ENCODE measurements around the gene HBS1L.

Gene HBS1L

GRCh38 chr6:135066397-135066796 lies 11.8 kb upstream of the HBS1L start:
- no peak for TF ChIP-seq EZH2phosphoT487 (IDR thresholded peaks at IDR 0.05; ENCODE audit: borderline replicate concordance, low read length)
- TF ChIP-seq CTCF (IDR thresholded peaks at IDR 0.05; ENCODE audit: low read depth, low read length, poor library complexity, severe bottlenecking) = no peak
- no peaks in the 10 kb centered on the region for H3K27me3 ChIP-seq (ENCODE audit: control insufficient read depth, low read length)
- H4K20me1 ChIP-seq (ENCODE audit: control insufficient read depth, insufficient read depth, low read depth, low read length) = no peaks in the 10 kb centered on the region
- no peaks in the 10 kb centered on the region for H3K9me3 ChIP-seq (ENCODE audit: control insufficient read depth, insufficient read depth, low read length)
- H3K4me1 ChIP-seq (ENCODE audit: control insufficient read depth, low read length) = peaks cover 25% of the 10 kb centered on the region
- no peaks in the 10 kb centered on the region for H3K79me2 ChIP-seq (ENCODE audit: control insufficient read depth, low read length)
- no peaks in the 10 kb centered on the region for H3K9me2 ChIP-seq (replicated peaks; ENCODE audit: control insufficient read depth, low read length)
- H3K4me2 ChIP-seq (ENCODE audit: low read length) = no peak overlapping the region
- H3K4me3 ChIP-seq (ENCODE audit: low read length) = no peak overlapping the region
- H3K36me3 ChIP-seq (ENCODE audit: control insufficient read depth, low read length) = no peaks in the 10 kb centered on the region
- no peaks in the 10 kb centered on the region for H3F3A ChIP-seq (ENCODE audit: control insufficient read depth, insufficient read depth)
- no peak overlapping the region for H3K27ac ChIP-seq (ENCODE audit: low read depth, low read length)

GRCh38 chr6:135064586-135064985 lies 10.0 kb upstream of the HBS1L start:
- H4K20me1 ChIP-seq (ENCODE audit: control insufficient read depth, insufficient read depth, low read depth, low read length) = no peaks in the 10 kb centered on the region
- H3K4me3 ChIP-seq (ENCODE audit: low read length) = no peak overlapping the region
- H3K9me3 ChIP-seq (ENCODE audit: control insufficient read depth, insufficient read depth, low read length) = no peaks in the 10 kb centered on the region
- no peaks in the 10 kb centered on the region for H3K27me3 ChIP-seq (ENCODE audit: control insufficient read depth, low read length)
- H3K27ac ChIP-seq (ENCODE audit: low read depth, low read length) = no peak overlapping the region
- H3F3A ChIP-seq (ENCODE audit: control insufficient read depth, insufficient read depth) = no peaks in the 10 kb centered on the region
- H3K4me1 ChIP-seq (ENCODE audit: control insufficient read depth, low read length) = peaks cover 25% of the 10 kb centered on the region
- TF ChIP-seq EZH2phosphoT487 (IDR thresholded peaks at IDR 0.05; ENCODE audit: borderline replicate concordance, low read length) (no peak), CTCF (IDR thresholded peaks at IDR 0.05; ENCODE audit: low read depth, low read length, poor library complexity, severe bottlenecking) (no peak)
- no peaks in the 10 kb centered on the region for H3K79me2 ChIP-seq (ENCODE audit: control insufficient read depth, low read length)
- no peaks in the 10 kb centered on the region for H3K36me3 ChIP-seq (ENCODE audit: control insufficient read depth, low read length)
- no peak overlapping the region for H3K4me2 ChIP-seq (ENCODE audit: low read length)
- H3K9me2 ChIP-seq (replicated peaks; ENCODE audit: control insufficient read depth, low read length) = no peaks in the 10 kb centered on the region

- H3K9me2 ChIP-seq (replicated peaks; ENCODE audit: control insufficient read depth, low read length) = no peaks in the 10 kb centered on the region
Observed at GRCh38 chr6:135063926-135064325, 9.3 kb upstream of the HBS1L start.

More at GRCh38 chr6:135063926-135064325, 9.3 kb upstream of the HBS1L start:
- Histone ChIP-seq H3K4me2 (ENCODE audit: low read length) (no peak overlapping the region), H3K4me1 (ENCODE audit: control insufficient read depth, low read length) (peaks cover 25% of the 10 kb centered on the region), H3K4me3 (ENCODE audit: low read length) (no peak overlapping the region), H3F3A (ENCODE audit: control insufficient read depth, insufficient read depth) (no peaks in the 10 kb centered on the region), H3K36me3 (ENCODE audit: control insufficient read depth, low read length) (no peaks in the 10 kb centered on the region), H3K27me3 (ENCODE audit: control insufficient read depth, low read length) (no peaks in the 10 kb centered on the region), H4K20me1 (ENCODE audit: control insufficient read depth, insufficient read depth, low read depth, low read length) (no peaks in the 10 kb centered on the region), H3K27ac (ENCODE audit: low read depth, low read length) (no peak overlapping the region), H3K79me2 (ENCODE audit: control insufficient read depth, low read length) (no peaks in the 10 kb centered on the region), H3K9me3 (ENCODE audit: control insufficient read depth, insufficient read depth, low read length) (no peaks in the 10 kb centered on the region)
- TF ChIP-seq EZH2phosphoT487 (IDR thresholded peaks at IDR 0.05; ENCODE audit: borderline replicate concordance, low read length) = no peak
- TF ChIP-seq CTCF (IDR thresholded peaks at IDR 0.05; ENCODE audit: low read depth, low read length, poor library complexity, severe bottlenecking) = no peak
